ENCODE data around the gene FAM117A.

DNA sequence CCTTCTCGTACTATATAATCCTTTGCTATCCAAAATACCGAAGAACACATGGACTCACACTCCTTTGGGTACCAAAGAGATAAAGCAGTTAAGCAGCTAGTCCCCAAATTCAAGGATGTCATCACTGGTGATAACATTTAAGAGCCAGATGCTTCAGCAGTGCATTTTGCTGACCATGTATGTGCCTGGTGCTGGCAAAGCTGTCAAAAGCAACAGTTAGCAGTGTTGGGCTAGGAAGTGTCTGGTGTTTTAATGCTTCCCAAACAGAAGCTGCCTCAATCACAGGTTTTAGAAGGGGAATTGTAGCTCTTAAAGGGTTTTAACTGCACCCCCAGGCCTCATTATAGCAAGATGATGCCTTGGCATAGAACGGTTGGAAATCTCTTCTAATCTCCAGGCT, 4.7 kb downstream of the FAM117A start:
- TF ChIP-seq POLR2A (IDR thresholded peaks at IDR 0.05) (no peak), CTCF (IDR thresholded peaks at IDR 0.05) (no peak)
